ENCODE results near the gene ATP1A2. TPM values are rescaled to one million over a fixed set of nuclear protein-coding genes. Genes with fewer than 3 reads are reported as not detected.

The ATP1A2 gene
- total and polyA plus RNA-seq, 10 of the 15 experiments (the other 5 are each of a cell fraction or from before 2014, with no cell fraction given) = 0.15 TPM; not detected in 9

- Histone ChIP-seq H3K79me2 (ENCODE audit: control insufficient read depth, insufficient read depth, low read length) (no peaks in the 10 kb centered on the region), H3K36me3 (ENCODE audit: control insufficient read depth in 2 of 2, insufficient read depth in 2 of 2, low read length in 1 of 2) (no peaks in the 10 kb centered on the region), H3K4me1 (ENCODE audit: control insufficient read depth, insufficient read depth, low read length) (no peaks in the 10 kb centered on the region), H2AFZ (ENCODE audit: control insufficient read depth, low read depth, low read length) (no peak overlapping the region), H3K9ac (ENCODE audit: control insufficient read depth, insufficient read depth, low read length) (no peak overlapping the region), H3K9me3 (replicated peaks; ENCODE audit: control insufficient read depth, insufficient read depth, low read length) (no peaks in the 10 kb centered on the region), H4K20me1 (ENCODE audit: control insufficient read depth, insufficient read depth) (0 out of 2 replicates have a peak, but pooled peaks cover 3% of the 10 kb centered on the region), H3K27ac (ENCODE audit: control insufficient read depth, insufficient read depth) (no peak overlapping the region), H3K27me3 (replicated peaks in 1 of 2; ENCODE audit: control insufficient read depth in 2 of 2, insufficient read depth in 2 of 2, low read length in 1 of 2) (peaks cover 0 to 7% of the 10 kb centered on the region in 2 experiments), H3K4me2 (ENCODE audit: control insufficient read depth, insufficient read depth) (no peak overlapping the region), H3K4me3 (no peak overlapping the region)
- 0% methylated on average over 1 of the region's 1 CpG for WGBS (ENCODE audit: insufficient coverage, insufficient replicate concordance, low lambda C conversion rate, missing lambda C conversion rate)
- intact Hi-C loops (cut with micrococcal nuclease; ENCODE audit: unreplicated experiment) = no loop called here
- no TSS peak for BruUV-seq (replicated peaks)
- CTCF ChIA-PET = interaction anchor here (0.8 to 0.9 kb wide), 2 partner anchors 244 to 246 kb away, joined by 3 read pairs; no protein-coding TSS in a partner anchor
- in situ Hi-C loops (cut with MboI) = no loop called here
- SMC1A ChIA-PET (ENCODE audit: uncharacterized antibody, unreplicated experiment) = no interaction called here
- DNase-seq (ENCODE audit: low read depth, low spot score) = no peak
- TF ChIP-seq TAF1 (IDR thresholded peaks at IDR 0.05; ENCODE audit: borderline replicate concordance, low read depth, low read length) (no peak), RCOR1 (conservative IDR thresholded peaks at IDR 0.05; ENCODE audit: low read depth, low read length) (no peak)
- no peak for ATAC-seq
- RAD21 ChIA-PET (ENCODE audit: unreplicated experiment) = no interaction called here
- no peak for FAIRE-seq
- POLR2A ChIA-PET = no interaction called here
Measured at GRCh38 chr1:160117300-160117699, 1.7 kb downstream of the ATP1A2 start.

GRCh38 chr1:160117709-160118183 lies 2.2 kb downstream of the ATP1A2 start:
- intact Hi-C loops (cut with micrococcal nuclease; ENCODE audit: unreplicated experiment) (no loop called here), in situ Hi-C loops (cut with MboI) (no loop called here)
- FAIRE-seq (no peak), DNase-seq (ENCODE audit: low read depth, low spot score) (no peak), ATAC-seq (no peak)
- ChIA-PET RAD21 (ENCODE audit: unreplicated experiment) (no interaction called here), SMC1A (ENCODE audit: uncharacterized antibody, unreplicated experiment) (no interaction called here), POLR2A (no interaction called here), CTCF (no interaction called here)
- Histone ChIP-seq H3K4me2 (ENCODE audit: control insufficient read depth, insufficient read depth) (no peak overlapping the region), H3K36me3 (ENCODE audit: control insufficient read depth in 2 of 2, insufficient read depth in 2 of 2, low read length in 1 of 2) (no peaks in the 10 kb centered on the region), H3K9me3 (replicated peaks; ENCODE audit: control insufficient read depth, insufficient read depth, low read length) (no peaks in the 10 kb centered on the region), H3K27me3 (replicated peaks in 1 of 2; ENCODE audit: control insufficient read depth in 2 of 2, insufficient read depth in 2 of 2, low read length in 1 of 2) (peaks cover 0 to 7% of the 10 kb centered on the region in 2 experiments), H3K4me1 (ENCODE audit: control insufficient read depth, insufficient read depth, low read length) (no peaks in the 10 kb centered on the region), H3K27ac (ENCODE audit: control insufficient read depth, insufficient read depth) (no peak overlapping the region), H2AFZ (ENCODE audit: control insufficient read depth, low read depth, low read length) (no peak overlapping the region), H3K4me3 (no peak overlapping the region), H3K9ac (ENCODE audit: control insufficient read depth, insufficient read depth, low read length) (no peak overlapping the region), H3K79me2 (ENCODE audit: control insufficient read depth, insufficient read depth, low read length) (no peaks in the 10 kb centered on the region), H4K20me1 (ENCODE audit: control insufficient read depth, insufficient read depth) (0 out of 2 replicates have a peak, but pooled peaks cover 3% of the 10 kb centered on the region)
- WGBS (ENCODE audit: insufficient coverage, insufficient replicate concordance, low lambda C conversion rate, missing lambda C conversion rate) = 17% methylated on average over 8 of the region's 8 CpGs
- BruUV-seq (replicated peaks) = no TSS peak
- no peak for TF ChIP-seq CTCF (IDR thresholded peaks at IDR 0.05 in 2 of 3, conservative IDR thresholded peaks at IDR 0.05 in 1 of 3; ENCODE audit: control insufficient read depth in 2 of 3, extremely low read depth in 1 of 3, insufficient read depth in 1 of 3, low read depth in 3 of 3, low read length in 3 of 3)
- no peak for TF ChIP-seq RB1 (IDR thresholded peaks at IDR 0.05; ENCODE audit: borderline replicate concordance)
- TF ChIP-seq E4F1 (IDR thresholded peaks at IDR 0.05; ENCODE audit: borderline replicate concordance, partially characterized antibody) = no peak
- no peak for TF ChIP-seq ATF3 (IDR thresholded peaks at IDR 0.05; ENCODE audit: borderline replicate concordance, extremely low read depth, low read depth, low read length)
- TF ChIP-seq RCOR1 (conservative IDR thresholded peaks at IDR 0.05; ENCODE audit: low read depth, low read length) = no peak
- no peak for TF ChIP-seq ZNF274 (IDR thresholded peaks at IDR 0.05; ENCODE audit: insufficient read depth, insufficient read length)
